Measurements from ENCODE around the gene LRIG1. TPM values are rescaled to one million over a fixed set of nuclear protein-coding genes. Genes with fewer than 3 reads are reported as not detected.

The LRIG1 gene
- total and polyA plus RNA-seq, 2 of the 8 experiments (the other 6 are each of a cell fraction or from before 2014, with no cell fraction given): 78.1 to 88.7 TPM

GRCh38 chr3:66485291-66485968 lies 15.4 kb downstream of the LRIG1 start:
- CTCF ChIA-PET (ENCODE audit: partially characterized antibody): interaction anchor here (0.7 to 1.4 kb wide), 5 partner anchors 17 to 120 kb away, joined by 3 to 6 read pairs (median 3); no protein-coding TSS in a partner anchor
- WGBS, 2 experiments (ENCODE audit: extremely low coverage in 1 of 2, insufficient coverage in 1 of 2, insufficient read length in 1 of 2, insufficient replicate concordance in 2 of 2, low coverage in 1 of 2, low lambda C conversion rate in 2 of 2, missing lambda C conversion rate in 1 of 2): 90% methylated on average over 12 of the region's 12 CpGs; no CpG with 5 or more reads in 1 of the 2 experiments
- no peak overlapping the region for H2AFZ ChIP-seq (ENCODE audit: low read length)

More at GRCh38 chr3:66485291-66485968, 15.4 kb downstream of the LRIG1 start:
- Histone ChIP-seq H3K23me2 (ENCODE audit: low read depth, low read length) (no peaks in the 10 kb centered on the region), H3K4me1 (replicated peaks in 1 of 4; ENCODE audit: control insufficient read depth in 3 of 4, insufficient read depth in 4 of 4, low read length in 3 of 4) (peaks cover 2 to 65% (median 40%) of the 10 kb centered on the region in 4 experiments), H2AK5ac (ENCODE audit: low read depth, low read length) (peak overlapping the region; percentile 77; the same call in 1 of the 2 replicates), H4K91ac (replicated peaks; ENCODE audit: insufficient read length, low read length) (peak overlapping the region; percentile 12), H3K79me1 (ENCODE audit: low read depth, low read length) (peaks cover 22% of the 10 kb centered on the region), H3K36me3 (ENCODE audit: control insufficient read depth in 2 of 4, insufficient read depth in 4 of 4, low read length in 3 of 4) (no peaks in the 10 kb centered on the region), H2BK15ac (ENCODE audit: low read length) (peak overlapping the region; percentile 33; the same call in 1 of the 2 replicates), H3K23ac (ENCODE audit: insufficient read length) (no peak overlapping the region), H4K5ac (ENCODE audit: insufficient read length, low read depth, low read length) (no peak overlapping the region), H3K14ac (ENCODE audit: insufficient read length) (no peak overlapping the region), H3K4ac (replicated peaks; ENCODE audit: insufficient read length, low read depth, low read length) (peak overlapping the region; percentile 25), H3K18ac (ENCODE audit: extremely low read depth, low read length) (peak overlapping the region; percentile 81; the same call in 1 of the 2 replicates), H4K20me1 (replicated peaks in 1 of 2; ENCODE audit: control insufficient read depth in 1 of 2, insufficient read depth in 2 of 2, low read length in 2 of 2) (peaks cover 20 to 37% of the 10 kb centered on the region in 2 experiments), H3K79me2 (ENCODE audit: control insufficient read depth in 1 of 2, insufficient read depth in 2 of 2, low read length in 2 of 2) (peaks cover 73 to 100% of the 10 kb centered on the region in 2 experiments), H3K27me3 (replicated peaks in 1 of 4; ENCODE audit: control insufficient read depth in 3 of 4, extremely low read depth in 1 of 4, insufficient read depth in 3 of 4, low read length in 3 of 4) (no peaks in the 10 kb centered on the region), H3K4me3 (ENCODE audit: extremely low read depth in 1 of 4, insufficient read depth in 2 of 4, low read depth in 3 of 4, low read length in 4 of 4) (no peak overlapping the region; a peak in 1 of 8 replicates), H3K27ac (ENCODE audit: low read depth, low read length) (no peak overlapping the region), H2BK5ac (ENCODE audit: low read depth, low read length) (peak overlapping the region; percentile 55), H4K8ac (ENCODE audit: extremely low read depth, insufficient read depth, low read length) (no peak overlapping the region), H3K9ac (replicated peaks in 1 of 4; ENCODE audit: extremely low read depth in 1 of 4, low read depth in 3 of 4, low read length in 3 of 4) (no peak overlapping the region), H2BK20ac (ENCODE audit: low read length) (no peak overlapping the region), H2BK120ac (replicated peaks; ENCODE audit: low read depth, low read length) (peak overlapping the region; percentile 83), H2BK12ac (ENCODE audit: low read depth, low read length) (no peak overlapping the region), H3K4me2 (ENCODE audit: insufficient read depth in 1 of 2, low read depth in 2 of 2, low read length in 2 of 2) (peak overlapping the region in 1 of 2 experiments; percentile 26; a peak in 1 of 4 replicates), H3K9me3 (ENCODE audit: insufficient read depth in 2 of 2, low read depth in 1 of 2, low read length in 1 of 2) (no peaks in the 10 kb centered on the region), H3K56ac (replicated peaks; ENCODE audit: insufficient read length, low read depth, low read length) (no peak overlapping the region)
- FAIRE-seq (no peak), DNase-seq (ENCODE audit: low read depth in 1 of 2, low spot score in 2 of 2) (no peak)
- POLR2A ChIA-PET (ENCODE audit: partially characterized antibody): interaction anchor here (1.0 kb wide), 1 partner anchor 11 kb away, joined by 8 read pairs; no protein-coding TSS in a partner anchor
- TF ChIP-seq POLR2A (IDR thresholded peaks at IDR 0.05; ENCODE audit: control extremely low read depth in 1 of 2, low read depth in 2 of 2, low read length in 2 of 2) (no peak), TAF7 (optimal IDR thresholded peaks at IDR 0.05; ENCODE audit: borderline replicate concordance, low read depth, low read length) (no peak), SIX5 (IDR thresholded peaks at IDR 0.05; ENCODE audit: low read depth, low read length) (no peak), GABPA (IDR thresholded peaks at IDR 0.05; ENCODE audit: borderline replicate concordance, insufficient read depth, low read length) (no peak), SP4 (IDR thresholded peaks at IDR 0.05; ENCODE audit: low read length) (no peak), BCL11A (IDR thresholded peaks at IDR 0.05; ENCODE audit: low read depth in 2 of 2, low read length in 2 of 2) (no peak), SAP30 (IDR thresholded peaks at IDR 0.05; ENCODE audit: insufficient read depth, insufficient replicate concordance, low read length) (no peak)
